K562 (cell line): Measurements from ENCODE around the gene NRP2. TPM values are rescaled to one million over a fixed set of nuclear protein-coding genes. Genes with fewer than 3 reads are reported as not detected.

Experiments
- ATAC-seq: fragments of 200-7000 bp; cut with Tn5 transposase; 3 replicates; pipeline ENCODE4 v1.9.1; 2020; ENCODE audit warnings: moderate library complexity
- BruUV-seq: library from RNA; stranded (reverse); fragments of 400-500 nt; replicated peaks from 2 replicates; lab custom pipeline; 2021; lab: Mats Ljungman, UMichigan
- CTCF ChIA-PET: fragments of 300-600 bp; formaldehyde crosslinking; extraction: SDS; loops from one replicate; lab custom pipeline; 2021; ENCODE audit warnings: low intra/inter-chr PET ratio; lab: Yijun Ruan, JAX
- POLR2A ChIA-PET: fragments of 300-600, 350-650 bp; sonication (Branson Sonifier 250); formaldehyde crosslinking; extraction: SDS; loops from one replicate; lab custom pipeline; 2021; ENCODE audit warnings: antibody characterized with exemption, inconsistent platforms; lab: Yijun Ruan, JAX
- DNase-seq, 4 experiments: peaks; one replicate each; pipeline versions ENCODE4 v3.0.0 to v3.0.0-alpha.2; 2011 to 2018; ENCODE audit warnings: low spot score in 3 of 4, mixed read lengths in 3 of 4; ENCODE audit errors: extremely low read depth in 1 of 4
- FAIRE-seq: peaks from 2 replicates; lab custom pipeline; 2011; peaks lifted over from hg19 to GRCh38; lab: Jason Lieb, UNC
- H2AFZ ChIP-seq: 2 replicates; pipeline ENCODE4 v1.6.0; 2011; ENCODE audit warnings: low read depth, low read length, control low read depth, inconsistent platforms
- H3K27ac ChIP-seq: fragments of 200-600 bp; 3 replicates; pipeline ENCODE4 v1.8.0; 2011; ENCODE audit warnings: low read depth, mild to moderate bottlenecking, control low read depth, inconsistent platforms, low read length, moderate library complexity, mixed read lengths; ENCODE audit errors: extremely low read depth
- H3K27me3 ChIP-seq, 2 experiments: fragments of 300-600 bp in 1 of 2; 2 replicates in 1 of 2; 3 replicates in 1 of 2; pipeline versions ENCODE4 v1.6.0 to v1.8.0; 2011; ENCODE audit warnings: inconsistent platforms in 2 of 2, low read length in 2 of 2, mild to moderate bottlenecking in 1 of 2, mixed read lengths in 1 of 2, moderate library complexity in 1 of 2; ENCODE audit not compliant: control insufficient read depth in 2 of 2, insufficient read depth in 2 of 2
- H3K36me3 ChIP-seq: fragments of 300-600 bp; 3 replicates; pipeline ENCODE4 v1.8.0; 2011; ENCODE audit warnings: mild to moderate bottlenecking, low read length, inconsistent platforms; ENCODE audit not compliant: control insufficient read depth, insufficient read depth
- H3K4me1 ChIP-seq, 2 experiments: fragments of 200-600 bp in 1 of 2; replicated peaks in 1 of 2; 2 replicates in 1 of 2; 3 replicates in 1 of 2; pipeline versions ENCODE4 v1.5.1 to v1.8.0; 2011; ENCODE audit warnings: inconsistent platforms in 2 of 2, low read length in 2 of 2, mild to moderate bottlenecking in 1 of 2, mixed read lengths in 1 of 2, moderate library complexity in 1 of 2; ENCODE audit not compliant: control insufficient read depth in 2 of 2, insufficient read depth in 2 of 2
- H3K4me2 ChIP-seq: 2 replicates; pipeline ENCODE4 v1.6.1; 2011; ENCODE audit warnings: low read length, control low read depth, inconsistent platforms, mixed read lengths; ENCODE audit not compliant: insufficient read depth
- H3K4me3 ChIP-seq: fragments of 200-600 bp; sonication (generic), shearing (Covaris generic); 2 replicates; pipeline ENCODE4 v1.5.1; 2016; ENCODE audit warnings: control low read depth, inconsistent platforms
- H3K79me2 ChIP-seq: fragments of 200-600 bp; 3 replicates; pipeline ENCODE4 v1.8.0; 2011; ENCODE audit warnings: low read length, inconsistent platforms; ENCODE audit not compliant: control insufficient read depth, insufficient read depth
- H3K9ac ChIP-seq, 2 experiments: 2 replicates each; pipeline versions ENCODE4 v1.6.0 to v1.6.1; 2011; ENCODE audit warnings: low read depth in 2 of 2, low read length in 2 of 2, control low read depth in 1 of 2, inconsistent platforms in 1 of 2, mild to moderate bottlenecking in 1 of 2, mixed read lengths in 1 of 2; ENCODE audit not compliant: insufficient read depth in 1 of 2
- H3K9me1 ChIP-seq: one replicate; pipeline ENCODE4 v1.6.0; 2011; ENCODE audit warnings: inconsistent platforms, mild to moderate bottlenecking, low read length, moderate library complexity; ENCODE audit not compliant: control insufficient read depth, insufficient read depth
- H3K9me3 ChIP-seq: replicated peaks from 2 replicates; pipeline ENCODE4 v1.5.1; 2011; ENCODE audit warnings: low read depth, low read length, inconsistent platforms; ENCODE audit not compliant: control insufficient read depth, insufficient read depth
- H4K20me1 ChIP-seq: replicated peaks from 2 replicates; pipeline ENCODE4 v1.6.1; 2011; ENCODE audit warnings: low read length, inconsistent platforms, mixed read lengths; ENCODE audit not compliant: control insufficient read depth, insufficient read depth
- ARID3A ChIP-seq: IDR thresholded peaks from 2 replicates; pipeline ENCODE4 v1.6.1; 2012; ENCODE audit warnings: low read depth, low read length, improper control_type of control experiment, borderline replicate concordance
- SIX5 ChIP-seq, 2 experiments: IDR thresholded peaks; 2 replicates each; pipeline ENCODE4 v1.6.1; 2011; ENCODE audit warnings: low read length in 2 of 2, borderline replicate concordance in 1 of 2, low read depth in 1 of 2, mild to moderate bottlenecking in 1 of 2, moderate library complexity in 1 of 2; ENCODE audit not compliant: insufficient read depth in 1 of 2
- ZNF766 ChIP-seq: fragments of 200-800 bp; sonication (Bioruptor generic); conservative IDR thresholded peaks from 2 replicates; pipeline ENCODE4 v1.6.1; 2016; ENCODE audit warnings: missing genetic modification characterization, missing compliant biosample characterization
- ZNF77 ChIP-seq: fragments of 250-450 bp; sonication (Bioruptor Pico); IDR thresholded peaks from 2 replicates; pipeline ENCODE4 v1.5.0; 2020
- WGBS: fragments of 100-300 bp; shearing (Covaris generic); methylation state at CpG from one replicate; pipeline ENCODE4 v1.1.6; 2016; ENCODE audit warnings: low coverage, mixed read lengths; ENCODE audit not compliant: insufficient coverage; ENCODE audit errors: missing lambda C conversion rate; 5-methylcytosine and 5-hydroxymethylcytosine counted together
- in situ Hi-C: fragments of 300-500 bp; cut with MboI; formaldehyde crosslinking; loops from 4 replicates; pipeline ENCODE4 v1.15.0; 2018; ENCODE audit warnings: inconsistent platforms, mixed read lengths
- intact Hi-C: fragments of 100-400 bp; cut with micrococcal nuclease; formaldehyde crosslinking; loops from 2 replicates; pipeline ENCODE4 v1.14.2; 2022
- polyA plus RNA-seq, 8 experiments: library from polyadenylated mRNA; depleted of rRNA in 4 of 8; stranded (reverse) in 5 of 8; unstranded in 3 of 8; fragments of >200 nt; fragmentation: Nextera tagmentation in 2 of 8; fragmentation: Illumina TruSeq in 1 of 8; extraction: Ambion mirVana in 2 of 8; extraction: Trizol in 1 of 8; gene quantifications; 2 replicates each; pipeline versions ENCODE4 v1.2.1 to v1.2.3, GENCODE V29; 2011 to 2014; ENCODE audit warnings: inconsistent platforms in 1 of 8, missing spikeins in 1 of 8
- total RNA-seq, 7 experiments: library from RNA; depleted of rRNA in 6 of 7; stranded (reverse); fragments of >200 nt in 6 of 7; fragmentation: Illumina TruSeq in 2 of 7; extraction: Trizol in 2 of 7; gene quantifications; 2 replicates each; pipeline versions ENCODE4 v1.2.1 to v1.2.3, GENCODE V29; 2011 to 2021; ENCODE audit warnings: low replicate concordance in 1 of 7

Gene NRP2
- total and polyA plus RNA-seq, 9 of the 15 experiments (the other 6 are each of a cell fraction or from before 2014, with no cell fraction given) = 0.05 to 0.31 (median 0.15) TPM; not detected in 5

DNA sequence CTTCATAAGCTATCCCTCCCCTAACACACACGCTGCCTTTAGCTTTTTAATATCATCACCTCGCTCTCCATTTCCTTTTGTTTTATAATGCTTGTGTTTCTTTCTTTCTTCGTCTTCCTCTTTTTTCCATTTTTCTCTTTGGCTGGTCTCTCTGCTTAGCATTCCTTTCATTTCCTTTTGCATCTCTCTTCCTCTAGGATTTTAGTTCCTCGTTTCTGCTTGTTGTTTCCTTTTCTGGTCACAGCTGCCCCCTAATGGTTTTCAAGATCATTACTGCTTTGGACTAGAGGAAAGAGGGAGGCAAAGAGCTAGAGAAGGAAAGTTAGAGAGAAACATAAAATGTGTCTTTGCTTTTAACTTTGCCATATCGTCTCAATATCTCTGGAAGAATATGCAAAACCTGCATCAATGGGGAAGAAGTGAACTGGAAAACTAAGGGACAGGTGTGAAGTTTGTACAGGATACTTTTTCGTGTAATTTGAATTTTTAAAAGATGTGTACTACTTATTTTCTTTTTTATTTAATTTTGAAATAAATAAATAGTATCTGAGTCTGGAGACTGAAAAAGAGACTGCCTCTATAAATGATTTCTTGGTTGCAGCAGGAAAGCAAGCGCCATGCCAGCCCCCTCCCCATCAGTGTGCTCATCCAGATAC lies 6.3 kb upstream of the NRP2 start (continued):
- TF ChIP-seq ZNF766 (CRISPR knock-in tag) = no peak
- no peak for TF ChIP-seq SIX5 (IDR thresholded peaks at IDR 0.05; ENCODE audit: borderline replicate concordance in 1 of 2, insufficient read depth in 1 of 2, low read depth in 1 of 2, low read length in 2 of 2)

DNA sequence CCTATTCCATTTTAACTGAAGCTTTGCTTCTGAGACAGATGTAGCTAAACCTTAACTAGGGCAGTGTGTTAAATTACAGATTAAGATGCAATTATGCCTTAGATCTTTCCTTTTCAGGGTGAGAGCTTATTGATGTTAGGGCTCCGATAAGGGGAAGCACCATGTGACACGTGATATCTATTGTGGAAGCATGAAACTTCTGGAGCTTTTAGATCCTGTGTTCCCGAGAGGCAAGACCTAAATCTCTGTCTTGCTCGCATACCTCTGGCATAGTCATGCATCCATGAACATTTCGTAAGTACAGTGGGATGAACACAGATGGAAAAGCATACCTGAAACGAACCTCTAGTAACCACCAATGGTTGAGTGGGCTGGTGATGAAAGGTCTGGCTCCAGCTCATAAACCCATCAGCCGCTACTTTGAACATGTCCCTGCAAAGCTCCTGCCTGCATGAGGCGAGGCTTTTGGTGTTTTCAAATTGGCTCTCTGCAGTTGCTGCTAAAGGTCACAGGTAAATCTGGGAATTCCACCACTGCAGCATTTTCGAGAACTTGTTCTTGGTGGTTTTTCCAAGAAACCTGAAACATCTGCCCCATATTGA lies 3.7 kb upstream of the NRP2 start:
- Histone ChIP-seq H3K27me3 (peaks cover 0 to 14% of the 10 kb centered on the region in 2 experiments; a peak in 2 of 5 replicates), H3K4me1 (peaks cover 0 to 12% of the 10 kb centered on the region in 2 experiments; a peak in 2 of 5 replicates), H3K9me3 (no peaks in the 10 kb centered on the region), H3K27ac (no peak overlapping the region), H3K9ac (no peak overlapping the region), H3K4me3 (no peak overlapping the region), H3K4me2 (no peak overlapping the region), H3K36me3 (no peaks in the 10 kb centered on the region), H3K9me1 (no peaks in the 10 kb centered on the region), H4K20me1 (no peaks in the 10 kb centered on the region), H2AFZ (no peak overlapping the region), H3K79me2 (no peaks in the 10 kb centered on the region)
- ChIA-PET POLR2A (interaction anchor here (0.6 kb wide), 1 partner anchor 1529 kb away, joined by 3 read pairs; no protein-coding TSS in a partner anchor), CTCF (interaction anchor here (0.6 kb wide), 1 partner anchor 1606 kb away, joined by 3 read pairs; no protein-coding TSS in a partner anchor)
- no peak for DNase-seq
- in situ Hi-C loops = loop anchor here (25.0 kb wide), 1 partner anchor 1416 kb away; no protein-coding TSS in a partner anchor
- 0% methylated on average over 8 of the region's 9 CpGs for WGBS
- intact Hi-C loops = loop anchor here (5.0 to 10.0 kb wide), 3 partner anchors 794 to 1416 kb away; no protein-coding TSS in a partner anchor
- FAIRE-seq = no peak
- TF ChIP-seq ZNF77 (CRISPR knock-in tag) (no peak), ARID3A (no peak)
- BruUV-seq = no TSS peak
- ATAC-seq = no peak
